ENCODE measurements around the gene CTSD. TPM values are rescaled to one million over a fixed set of nuclear protein-coding genes. Genes with fewer than 3 reads are reported as not detected.

CTSD gene
- total RNA-seq, 1 donor: 519 TPM

DNA sequence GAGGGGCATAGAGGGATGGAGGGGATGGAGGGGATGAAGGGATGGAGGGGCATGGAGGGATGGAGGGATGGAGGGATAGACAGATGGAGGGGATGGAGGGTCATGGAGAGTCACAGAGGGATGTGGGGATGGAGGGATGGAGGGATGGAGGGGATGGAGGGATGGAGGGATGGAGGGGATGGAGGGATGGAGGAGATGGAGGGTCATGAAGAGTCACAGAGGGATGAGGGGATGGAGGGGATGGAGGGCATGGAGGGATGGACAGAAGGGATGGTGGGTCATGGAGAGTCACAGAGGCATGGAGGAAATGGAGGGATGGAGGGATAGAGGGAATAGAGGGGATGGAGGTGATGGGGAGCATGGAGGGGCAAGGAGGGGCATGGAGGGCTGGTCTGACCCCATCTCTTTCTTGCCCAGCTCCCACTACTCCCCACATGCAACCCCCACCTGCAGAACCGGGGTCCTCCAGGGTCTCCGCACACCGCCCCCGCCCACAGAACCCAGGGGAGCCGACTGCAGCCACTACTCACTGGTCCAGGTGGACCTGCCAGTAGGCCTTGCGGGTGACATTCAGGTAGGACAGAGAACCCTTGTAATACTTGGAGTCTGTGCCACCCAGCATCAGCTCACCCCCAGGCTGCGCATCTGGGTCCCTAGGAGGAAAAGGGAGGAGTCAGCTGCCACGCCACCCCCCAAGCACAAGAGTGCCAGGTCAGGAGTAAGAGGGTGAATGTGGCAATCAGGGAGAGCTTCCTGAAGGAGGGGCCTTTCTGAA lies 9.2 kb downstream of the CTSD start:
- Histone ChIP-seq H3K36me3 (ENCODE audit: insufficient read depth, low read length) (peaks cover 40% of the 10 kb centered on the region), H3K4me2 (ENCODE audit: insufficient read depth, low read length) (no peak overlapping the region), H3K27me3 (ENCODE audit: insufficient read depth, low read length) (no peaks in the 10 kb centered on the region), H3K4me1 (ENCODE audit: insufficient read depth, low read length) (peaks cover 24% of the 10 kb centered on the region), H4K20me1 (ENCODE audit: insufficient read depth, low read length) (peaks cover 23% of the 10 kb centered on the region), H3K79me2 (ENCODE audit: insufficient read depth, low read length) (peaks cover 25% of the 10 kb centered on the region), H3K9me3 (ENCODE audit: low read depth, low read length) (no peaks in the 10 kb centered on the region), H2AFZ (ENCODE audit: low read length) (no peak overlapping the region), H3K27ac (ENCODE audit: low read depth, low read length) (no peak overlapping the region), H3K4me3 (ENCODE audit: insufficient read depth, low read length) (no peak overlapping the region)
- TF ChIP-seq, protein P1, sequence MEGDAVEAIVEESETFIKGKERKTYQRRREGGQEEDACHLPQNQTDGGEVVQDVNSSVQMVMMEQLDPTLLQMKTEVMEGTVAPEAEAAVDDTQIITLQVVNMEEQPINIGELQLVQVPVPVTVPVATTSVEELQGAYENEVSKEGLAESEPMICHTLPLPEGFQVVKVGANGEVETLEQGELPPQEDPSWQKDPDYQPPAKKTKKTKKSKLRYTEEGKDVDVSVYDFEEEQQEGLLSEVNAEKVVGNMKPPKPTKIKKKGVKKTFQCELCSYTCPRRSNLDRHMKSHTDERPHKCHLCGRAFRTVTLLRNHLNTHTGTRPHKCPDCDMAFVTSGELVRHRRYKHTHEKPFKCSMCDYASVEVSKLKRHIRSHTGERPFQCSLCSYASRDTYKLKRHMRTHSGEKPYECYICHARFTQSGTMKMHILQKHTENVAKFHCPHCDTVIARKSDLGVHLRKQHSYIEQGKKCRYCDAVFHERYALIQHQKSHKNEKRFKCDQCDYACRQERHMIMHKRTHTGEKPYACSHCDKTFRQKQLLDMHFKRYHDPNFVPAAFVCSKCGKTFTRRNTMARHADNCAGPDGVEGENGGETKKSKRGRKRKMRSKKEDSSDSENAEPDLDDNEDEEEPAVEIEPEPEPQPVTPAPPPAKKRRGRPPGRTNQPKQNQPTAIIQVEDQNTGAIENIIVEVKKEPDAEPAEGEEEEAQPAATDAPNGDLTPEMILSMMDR (IDR thresholded peaks at IDR 0.05; ENCODE audit: extremely low read depth, low read depth, low read length): no peak
- DNase-seq (ENCODE audit: insufficient read length, low spot score, missing footprints): peak; percentile 85

DNA sequence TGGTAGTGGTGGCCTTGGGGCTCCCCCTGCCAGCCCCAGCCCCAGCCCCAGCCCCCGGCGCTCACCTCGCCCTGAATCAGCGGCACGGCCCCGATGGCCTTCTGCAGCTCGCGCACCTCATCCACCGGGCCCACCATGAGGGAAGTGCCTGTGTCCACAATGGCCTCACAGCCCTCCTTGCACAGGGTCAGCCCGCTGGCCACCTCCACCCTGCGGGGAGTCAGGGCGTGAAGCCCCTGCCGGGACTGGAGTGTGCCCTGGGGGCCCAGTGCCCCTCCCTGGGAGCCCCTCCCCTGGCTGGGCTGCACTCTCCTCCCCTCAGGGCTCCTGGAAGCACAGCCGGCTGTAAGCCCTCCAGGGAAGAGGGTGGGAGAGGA lies 9.8 kb downstream of the CTSD start:
- Histone ChIP-seq H3K9me3 (ENCODE audit: low read depth, low read length) (no peaks in the 10 kb centered on the region), H2AFZ (ENCODE audit: low read length) (no peak overlapping the region), H4K20me1 (ENCODE audit: insufficient read depth, low read length) (peaks cover 22% of the 10 kb centered on the region), H3K79me2 (ENCODE audit: insufficient read depth, low read length) (peaks cover 24% of the 10 kb centered on the region), H3K4me2 (ENCODE audit: insufficient read depth, low read length) (no peak overlapping the region), H3K27ac (ENCODE audit: low read depth, low read length) (no peak overlapping the region), H3K27me3 (ENCODE audit: insufficient read depth, low read length) (no peaks in the 10 kb centered on the region), H3K4me3 (ENCODE audit: insufficient read depth, low read length) (no peak overlapping the region), H3K36me3 (ENCODE audit: insufficient read depth, low read length) (peaks cover 39% of the 10 kb centered on the region), H3K4me1 (ENCODE audit: insufficient read depth, low read length) (peaks cover 26% of the 10 kb centered on the region)
- TF ChIP-seq, protein P1 (IDR thresholded peaks at IDR 0.05; ENCODE audit: extremely low read depth, low read depth, low read length): no peak
- no peak for DNase-seq (ENCODE audit: insufficient read length, low spot score, missing footprints)

DNA sequence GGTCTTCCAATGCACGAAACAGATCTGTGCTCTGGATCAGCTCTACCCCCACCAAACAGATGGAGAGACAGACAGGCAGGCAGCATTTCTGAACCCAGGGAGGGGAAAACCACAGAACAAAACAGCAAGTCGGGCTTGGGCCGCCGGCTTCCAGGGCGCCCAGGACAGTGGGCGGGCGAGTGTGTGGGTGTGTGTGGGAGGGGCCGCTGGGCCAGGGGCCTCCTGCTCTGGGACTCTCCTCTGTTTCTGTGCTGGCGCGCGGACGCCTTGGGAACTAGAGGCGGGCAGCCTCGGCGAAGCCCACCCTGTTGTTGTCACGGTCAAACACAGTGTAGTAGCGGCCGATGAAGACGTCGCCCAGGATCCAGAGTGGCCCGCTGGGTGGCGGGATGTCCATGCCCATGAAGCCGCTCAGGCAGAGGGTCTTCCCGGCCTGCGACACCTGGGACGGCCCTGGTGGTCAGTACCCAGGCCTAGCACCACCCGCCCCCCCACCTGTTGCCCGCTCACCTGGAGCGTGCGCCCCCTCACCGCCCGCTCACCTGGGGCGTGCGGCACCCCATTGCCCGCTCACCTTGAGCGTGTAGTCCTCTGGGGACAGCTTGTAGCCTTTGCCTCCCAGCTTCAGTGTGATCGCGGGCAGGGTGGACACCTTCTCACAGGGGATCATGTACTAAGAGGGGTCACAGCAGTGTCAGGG lies 10.3 kb downstream of the CTSD start:
- Histone ChIP-seq H4K20me1 (ENCODE audit: insufficient read depth, low read length) (peaks cover 22% of the 10 kb centered on the region), H3K4me3 (ENCODE audit: insufficient read depth, low read length) (no peak overlapping the region), H3K79me2 (ENCODE audit: insufficient read depth, low read length) (peaks cover 21% of the 10 kb centered on the region), H3K36me3 (ENCODE audit: insufficient read depth, low read length) (peaks cover 33% of the 10 kb centered on the region), H3K27me3 (ENCODE audit: insufficient read depth, low read length) (no peaks in the 10 kb centered on the region), H3K4me2 (ENCODE audit: insufficient read depth, low read length) (no peak overlapping the region), H3K4me1 (ENCODE audit: insufficient read depth, low read length) (peaks cover 26% of the 10 kb centered on the region), H3K9me3 (ENCODE audit: low read depth, low read length) (no peaks in the 10 kb centered on the region), H2AFZ (ENCODE audit: low read length) (no peak overlapping the region), H3K27ac (ENCODE audit: low read depth, low read length) (no peak overlapping the region)
- TF ChIP-seq, protein P1 (IDR thresholded peaks at IDR 0.05; ENCODE audit: extremely low read depth, low read depth, low read length): no peak
- peak; percentile 66 for DNase-seq (ENCODE audit: insufficient read length, low spot score, missing footprints)

DNA sequence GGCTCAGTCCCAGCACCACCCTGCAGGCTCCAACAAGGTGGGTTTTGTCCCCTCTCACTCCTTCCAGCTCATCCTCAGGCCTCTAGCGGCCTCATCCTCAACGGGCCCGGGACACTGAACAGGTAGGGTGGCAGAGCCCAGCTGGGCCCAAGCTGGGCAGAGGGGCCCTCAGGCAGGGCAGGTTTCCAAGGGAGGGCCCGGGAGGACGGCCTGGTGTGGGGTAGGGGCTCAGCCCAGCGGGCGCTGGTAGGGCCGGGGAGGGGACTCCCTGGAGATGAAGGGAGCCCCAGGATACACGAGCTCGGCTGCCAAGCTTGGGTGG lies 10.9 kb downstream of the CTSD start:
- Histone ChIP-seq H3K9me3 (ENCODE audit: low read depth, low read length) (no peaks in the 10 kb centered on the region), H3K4me3 (ENCODE audit: insufficient read depth, low read length) (no peak overlapping the region), H2AFZ (ENCODE audit: low read length) (no peak overlapping the region), H3K27ac (ENCODE audit: low read depth, low read length) (no peak overlapping the region), H3K79me2 (ENCODE audit: insufficient read depth, low read length) (peaks cover 22% of the 10 kb centered on the region), H3K4me1 (ENCODE audit: insufficient read depth, low read length) (peaks cover 26% of the 10 kb centered on the region), H3K4me2 (ENCODE audit: insufficient read depth, low read length) (no peak overlapping the region), H3K36me3 (ENCODE audit: insufficient read depth, low read length) (peaks cover 30% of the 10 kb centered on the region), H4K20me1 (ENCODE audit: insufficient read depth, low read length) (peaks cover 22% of the 10 kb centered on the region), H3K27me3 (ENCODE audit: insufficient read depth, low read length) (no peaks in the 10 kb centered on the region)
- TF ChIP-seq, protein P1 (IDR thresholded peaks at IDR 0.05; ENCODE audit: extremely low read depth, low read depth, low read length): no peak
- no peak for DNase-seq (ENCODE audit: insufficient read length, low spot score, missing footprints)
